ENCODE measurements around the gene EEF2KMT.
"Not testable (repeated sequence)": the region's sequence is repeated elsewhere in the genome, so short reads cannot be mapped to it uniquely, and the experiment has no call there.

- TF ChIP-seq CTCF (conservative IDR thresholded peaks at IDR 0.05 in 1 of 2, IDR thresholded peaks at IDR 0.05 in 1 of 2; ENCODE audit: low read depth in 1 of 2, low read length in 2 of 2); EZH2 (IDR thresholded peaks at IDR 0.05; ENCODE audit: low read length, missing control alignments): not testable (repeated sequence)
Observed at GRCh38 chr16:5085716-5086115, 11.9 kb downstream of the EEF2KMT start.

All from fibroblast of lung (primary cell).